Medulla oblongata (tissue), 1 donor: Measurements from ENCODE around the gene EXOC6B.

Experiments
- DNase-seq: peaks from one replicate; pipeline ENCODE4 v3.0.0-alpha.2; 2015; ENCODE audit errors: extremely low spot score

The EXOC6B gene

GRCh38 chr2:72830273-72830672, 4.4 kb upstream of the EXOC6B start:
- no peak for DNase-seq

- DNase-seq = no peak
These were observed 3.1 kb upstream of the EXOC6B start for GRCh38 chr2:72828840-72829507.

GRCh38 chr2:72827966-72828646, 2.3 kb upstream of the EXOC6B start:
- no peak for DNase-seq

- no peak for DNase-seq
These were observed 1.7 kb upstream of the EXOC6B start for GRCh38 chr2:72827487-72827886.

GRCh38 chr2:72826156-72826477, 284 bp upstream of the EXOC6B start:
- no peak for DNase-seq

- no peak for DNase-seq
These were observed 1.5 kb downstream of the EXOC6B start for GRCh38 chr2:72824224-72824842.

GRCh38 chr2:72822794-72823193, 3.0 kb downstream of the EXOC6B start:
- DNase-seq = no peak

GRCh38 chr2:72821983-72822382, 3.9 kb downstream of the EXOC6B start:
- DNase-seq = no peak

GRCh38 chr2:72821118-72821517, 4.7 kb downstream of the EXOC6B start:
- DNase-seq = no peak

- DNase-seq = no peak
These were observed 6.3 kb downstream of the EXOC6B start for GRCh38 chr2:72819501-72819900.

- DNase-seq = no peak
These were observed 10.1 kb downstream of the EXOC6B start for GRCh38 chr2:72815655-72816278.

GRCh38 chr2:72813841-72814240, 12.0 kb downstream of the EXOC6B start:
- DNase-seq = peak; percentile 16

- DNase-seq = no peak
These were observed 15.7 kb downstream of the EXOC6B start for GRCh38 chr2:72810165-72810564.

GRCh38 chr2:72809095-72809494, 16.7 kb downstream of the EXOC6B start:
- no peak for DNase-seq

GRCh38 chr2:72806280-72806945, 19.4 kb downstream of the EXOC6B start:
- DNase-seq = no peak

GRCh38 chr2:72803626-72804320, 22.1 kb downstream of the EXOC6B start:
- peak; percentile 57 for DNase-seq

GRCh38 chr2:72803151-72803550, 22.7 kb downstream of the EXOC6B start:
- DNase-seq = peak; percentile 44

GRCh38 chr2:72800492-72800891, 25.3 kb downstream of the EXOC6B start:
- DNase-seq = no peak

GRCh38 chr2:72797740-72798139, 28.1 kb downstream of the EXOC6B start:
- DNase-seq = no peak

- DNase-seq = no peak
These were observed 29.1 kb downstream of the EXOC6B start for GRCh38 chr2:72796766-72797165.

- no peak for DNase-seq
These were observed 31.3 kb downstream of the EXOC6B start for GRCh38 chr2:72794572-72794971.
